ENCODE data around the gene ERLIN1. TPM values are rescaled to one million over a fixed set of nuclear protein-coding genes. Genes with fewer than 3 reads are reported as not detected.
A peak's percentile ranks its signal among the peaks of the same experiment; 100 is the strongest.

The ERLIN1 gene
- total RNA-seq (ENCODE audit: insufficient read depth, low replicate concordance): 15.6 TPM

DNA sequence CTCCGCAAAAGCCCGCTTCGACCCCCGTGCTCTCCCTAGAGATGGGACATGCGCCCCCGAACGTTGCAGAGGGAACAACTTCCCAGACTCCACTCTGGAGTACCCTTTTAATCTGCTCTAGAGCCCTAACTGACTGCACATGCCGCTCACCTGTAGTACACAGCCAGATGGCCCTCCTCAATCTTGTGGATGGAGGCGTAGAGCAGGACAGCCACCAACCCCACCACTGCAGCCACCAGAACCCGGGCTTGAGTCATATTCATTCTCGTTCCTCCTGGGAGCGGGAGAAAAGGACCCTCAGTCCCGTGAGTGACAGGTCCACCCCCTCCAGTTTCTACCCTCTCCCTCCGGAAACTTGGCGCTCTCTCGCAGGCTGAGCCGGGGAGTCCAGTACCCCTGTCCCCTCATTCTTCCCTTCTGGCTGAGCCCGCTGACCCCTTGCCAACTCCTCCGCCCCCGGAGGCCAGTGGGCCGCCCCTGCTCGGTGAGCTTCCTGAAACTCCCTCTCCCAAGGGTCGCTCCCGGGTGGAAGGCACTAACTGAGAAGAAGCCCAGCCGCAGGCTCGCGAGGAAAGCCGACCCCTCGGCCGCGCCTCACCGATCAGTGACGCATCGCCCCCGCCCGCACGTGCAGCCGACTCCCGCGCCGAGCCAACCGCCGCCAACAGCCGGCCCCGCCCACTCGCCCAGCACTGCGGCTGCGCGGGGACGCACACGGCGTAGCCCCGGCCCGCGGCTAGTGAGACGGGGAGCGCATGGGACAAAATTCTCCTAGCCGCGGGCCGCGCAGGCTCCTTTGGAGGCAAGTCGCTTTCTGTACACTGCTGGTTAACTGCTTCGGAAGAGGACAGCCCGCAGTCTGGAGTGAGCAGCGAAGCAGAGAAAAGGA is at the start of gene ERLIN1:
TSS of gene ERLIN1 (minus strand) at position 666 of the 889 bp plus-strand sequence. CDS start at position 263, 403 bp downstream.
- DNase-seq (ENCODE audit: low spot score): peak; percentile 95

GRCh38 chr10:100232101-100232500 is 46.3 kb upstream of the ERLIN1 start:
- peak; percentile 5 for DNase-seq (ENCODE audit: low spot score)

DNA sequence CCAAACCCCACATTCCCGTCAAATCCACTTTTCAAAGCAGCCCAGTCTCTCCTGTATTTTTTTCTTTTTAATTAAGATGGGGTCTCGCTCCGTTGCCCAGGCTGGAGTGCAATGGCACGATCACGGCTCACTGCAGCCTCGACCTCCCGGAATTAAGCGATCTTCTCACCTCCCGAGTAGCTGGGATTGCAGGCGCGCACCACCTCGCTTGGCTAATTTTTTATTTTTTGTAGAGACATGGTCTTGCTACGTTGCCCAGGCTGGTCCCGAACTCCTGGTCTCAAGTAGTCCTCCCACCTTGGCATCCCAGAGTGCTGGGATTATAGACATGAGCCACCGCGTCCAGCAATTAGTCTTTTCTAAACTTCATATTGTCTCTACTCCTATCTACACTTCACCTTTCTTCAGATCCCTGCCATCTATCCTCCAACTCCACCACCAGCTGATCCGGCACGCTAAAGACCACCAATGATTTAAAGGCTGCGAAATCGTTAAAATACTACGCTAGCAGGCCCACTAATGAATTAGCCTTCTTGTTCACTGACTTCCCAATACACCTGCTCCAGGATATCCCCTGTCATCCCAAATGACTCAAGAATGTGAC is 44.1 kb upstream of the ERLIN1 start:
- no peak for DNase-seq (ENCODE audit: low spot score)

DNA sequence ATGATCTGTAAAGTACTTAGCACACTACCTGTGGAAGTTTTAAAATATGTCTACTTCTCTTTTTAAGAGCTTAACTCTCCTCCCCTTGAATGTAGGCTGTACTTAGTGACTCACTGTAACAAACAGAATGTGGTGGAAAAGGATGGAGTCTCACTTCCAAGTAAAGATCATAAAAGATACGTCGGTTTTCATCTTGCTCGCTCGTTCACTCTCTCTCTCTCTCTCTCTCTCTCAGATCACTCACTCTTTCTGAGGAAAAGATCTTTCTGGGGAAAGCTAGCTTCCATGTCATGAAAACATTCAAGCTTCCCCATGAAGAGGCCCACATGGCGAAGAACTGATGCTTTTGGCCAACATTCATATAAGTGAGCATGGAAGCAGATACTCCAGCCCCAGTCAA is 38.0 kb upstream of the ERLIN1 start:
- DNase-seq (ENCODE audit: low spot score): no peak

GRCh38 chr10:100222529-100222928 is 36.7 kb upstream of the ERLIN1 start:
- no peak for DNase-seq (ENCODE audit: low spot score)

DNA sequence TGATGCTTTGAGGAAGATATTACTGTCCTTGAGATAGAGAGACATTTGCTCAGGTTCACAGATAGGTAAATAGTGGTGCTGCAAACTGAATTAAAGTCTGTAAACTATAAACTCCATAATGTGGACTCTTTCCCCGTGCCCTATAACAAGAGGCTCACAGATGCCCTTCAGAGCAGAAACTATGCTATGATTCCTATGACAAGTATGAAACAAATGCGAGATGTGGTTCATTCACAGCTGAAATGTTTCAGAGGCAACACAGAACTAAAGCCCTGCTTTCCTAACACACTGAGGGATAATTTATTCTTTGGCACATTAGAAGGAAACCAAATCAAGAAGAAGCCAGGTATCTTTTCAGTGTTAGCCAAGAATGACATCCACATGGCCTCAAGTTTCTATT is 30.2 kb upstream of the ERLIN1 start:
- no peak for DNase-seq (ENCODE audit: low spot score)

- no peak for DNase-seq (ENCODE audit: low spot score)
These were observed 23.5 kb upstream of the ERLIN1 start for GRCh38 chr10:100209303-100209702.

DNA sequence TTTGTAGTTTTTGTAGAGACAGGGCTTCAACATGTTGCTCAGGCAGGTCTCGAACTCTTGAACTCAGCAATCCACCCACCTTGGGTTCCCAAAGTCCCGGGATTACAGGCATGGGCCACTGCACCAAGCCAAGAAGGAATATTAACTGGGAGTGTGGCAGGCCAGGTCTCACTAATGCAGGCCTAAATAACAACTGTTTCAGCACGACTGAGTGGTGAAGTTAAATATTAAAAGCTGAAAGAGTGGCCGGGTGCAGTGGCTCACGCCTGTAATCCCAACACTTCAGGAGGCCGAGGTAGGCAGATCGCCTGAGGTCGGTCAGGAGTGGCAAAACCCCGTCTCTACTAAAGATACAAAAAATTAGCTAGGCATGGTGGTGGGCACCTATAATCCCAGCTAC is 22.4 kb upstream of the ERLIN1 start:
- no peak for DNase-seq (ENCODE audit: low spot score)

DNA sequence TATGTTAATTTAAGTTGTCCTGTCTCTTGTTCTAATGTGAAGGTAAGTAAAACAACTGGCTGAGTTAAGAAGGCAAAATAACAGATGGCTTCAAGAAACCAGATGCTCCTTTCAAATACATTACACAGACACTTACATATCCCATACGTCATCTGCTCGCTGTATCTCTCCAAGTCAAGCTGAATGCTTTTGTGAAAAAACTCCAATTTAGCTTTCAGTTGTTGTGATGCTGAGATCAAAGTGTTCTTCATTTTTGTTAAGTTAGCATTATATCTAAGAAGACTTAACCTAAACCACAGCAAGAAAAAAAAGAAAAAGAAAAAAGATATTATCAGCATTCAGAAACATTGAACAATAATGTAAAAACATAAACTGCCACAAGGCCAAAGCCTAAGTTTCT is 18.5 kb upstream of the ERLIN1 start:
- no peak for DNase-seq (ENCODE audit: low spot score)

DNA sequence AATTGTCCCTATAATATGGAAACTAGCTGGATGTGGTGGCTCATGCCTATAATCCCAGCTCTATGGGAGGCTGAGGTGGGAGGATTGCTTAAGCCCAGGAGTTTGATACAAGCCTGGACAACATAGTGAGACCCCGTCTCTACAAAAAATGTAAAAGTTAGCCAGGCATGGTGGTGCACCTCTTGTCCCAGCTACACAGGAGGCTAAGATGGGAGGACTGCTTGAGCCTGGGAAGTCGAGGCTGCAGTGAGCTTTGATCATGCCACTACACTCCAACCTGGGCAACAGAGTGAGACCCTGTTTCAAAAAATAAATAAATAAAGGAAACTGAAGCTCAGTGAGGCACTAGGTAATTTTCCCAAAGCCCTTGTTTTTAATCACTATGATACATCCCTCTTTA is 15.7 kb upstream of the ERLIN1 start:
- DNase-seq (ENCODE audit: low spot score): no peak

DNA sequence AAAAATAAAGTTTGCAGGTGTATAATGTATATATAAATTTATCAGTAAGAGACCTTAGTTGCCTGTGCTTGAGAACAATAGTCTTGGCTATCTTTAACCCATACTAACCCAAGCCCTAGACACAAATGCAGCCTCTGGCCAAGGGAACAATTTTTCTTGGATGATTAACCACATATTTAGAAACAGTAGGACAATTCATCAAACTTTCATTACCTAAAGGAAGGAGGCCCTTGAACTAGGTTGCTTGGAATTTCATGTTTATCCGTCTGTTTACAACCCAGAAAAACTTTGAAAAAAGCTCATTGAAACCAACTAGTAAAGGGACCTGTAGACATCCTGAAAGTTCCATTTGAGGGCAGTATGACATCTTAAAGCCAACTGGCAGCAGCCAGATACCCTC is 8.9 kb upstream of the ERLIN1 start:
- DNase-seq (ENCODE audit: low spot score): no peak

DNA sequence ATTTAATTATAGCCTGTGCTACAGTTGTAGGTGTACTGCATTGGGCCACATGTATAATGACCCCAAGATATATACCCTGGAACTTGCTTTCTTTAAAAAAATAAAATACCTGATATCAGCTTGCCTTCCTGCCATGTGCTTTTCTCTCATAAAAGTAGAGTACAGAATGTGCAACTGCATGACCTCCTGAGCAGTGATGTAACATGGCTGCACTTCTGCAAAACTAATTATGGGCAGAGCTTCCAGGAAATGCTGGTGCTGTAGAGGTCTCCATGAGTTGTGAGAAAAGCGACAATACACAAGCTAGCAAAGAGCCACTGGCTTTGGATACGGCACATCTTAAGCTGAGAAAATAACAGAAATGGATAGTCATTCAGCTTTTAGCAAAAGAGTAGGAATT is 6.5 kb upstream of the ERLIN1 start:
- peak; percentile 5 for DNase-seq (ENCODE audit: low spot score)

DNA sequence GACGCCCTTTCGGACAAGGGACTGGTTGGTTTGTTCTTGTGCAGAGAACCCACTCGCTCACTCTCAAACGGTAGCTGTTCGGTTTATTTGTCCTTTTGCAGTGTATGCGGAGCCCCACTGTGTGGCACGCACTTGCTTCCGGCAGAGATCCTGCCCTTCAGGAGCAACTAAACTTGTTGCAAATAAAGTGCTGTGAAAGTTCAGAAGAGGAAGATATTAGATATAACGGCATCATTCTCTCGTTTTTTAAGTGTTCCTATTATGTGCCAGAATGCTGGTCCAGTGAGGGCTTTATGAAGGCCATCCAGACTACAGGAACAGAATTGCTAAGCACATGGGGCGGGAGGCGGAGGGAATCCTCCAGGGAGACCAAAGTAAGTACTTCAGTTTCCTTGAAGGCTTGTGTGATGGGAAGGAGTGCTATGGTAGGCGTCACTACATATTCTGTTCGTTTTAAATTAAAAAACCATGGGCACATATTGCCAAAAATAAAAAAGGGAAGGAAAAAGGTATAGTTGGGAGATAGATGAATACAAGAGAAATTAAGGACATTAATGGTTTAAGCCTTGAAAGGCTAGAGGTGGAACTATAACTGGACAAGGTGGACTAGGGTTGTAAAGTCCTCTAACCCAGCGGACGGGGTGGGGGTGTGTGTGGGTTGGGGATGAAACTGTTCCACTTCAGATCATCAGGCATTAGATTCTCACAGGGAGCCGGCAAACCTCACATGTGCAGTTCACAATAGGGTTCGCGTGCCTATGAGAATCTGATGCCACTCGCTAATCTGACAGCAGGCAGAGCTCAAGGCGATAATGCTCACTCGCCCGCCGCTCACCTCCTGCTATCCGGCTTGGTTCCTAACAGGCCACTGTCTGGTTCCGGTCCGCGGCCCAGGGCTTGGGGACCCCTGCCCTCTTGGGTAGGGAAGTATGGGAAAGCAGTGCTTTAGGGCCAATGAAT is 704 bp upstream of the ERLIN1 start:
- DNase-seq (ENCODE audit: low spot score): no peak

DNA sequence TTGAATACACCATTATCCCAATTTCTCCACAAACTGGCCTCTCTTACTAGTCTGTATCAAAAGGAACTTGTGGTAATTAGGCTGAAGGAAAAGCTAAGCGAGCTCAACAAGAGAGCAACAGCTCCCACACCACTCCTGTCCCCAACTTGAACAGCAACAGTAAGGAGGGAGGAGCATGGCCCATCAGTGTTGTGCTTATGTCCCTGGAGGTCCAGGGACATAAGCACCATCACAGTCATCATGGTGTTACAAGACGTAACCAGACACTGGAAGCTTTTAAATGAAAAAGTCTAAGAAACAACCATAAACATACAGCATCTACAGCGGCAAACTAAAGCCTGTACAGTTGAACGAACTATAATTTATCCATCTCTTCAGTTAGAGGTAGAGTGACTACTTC is 989 bp downstream of the ERLIN1 start:
- DNase-seq (ENCODE audit: low spot score): peak; percentile 19

DNA sequence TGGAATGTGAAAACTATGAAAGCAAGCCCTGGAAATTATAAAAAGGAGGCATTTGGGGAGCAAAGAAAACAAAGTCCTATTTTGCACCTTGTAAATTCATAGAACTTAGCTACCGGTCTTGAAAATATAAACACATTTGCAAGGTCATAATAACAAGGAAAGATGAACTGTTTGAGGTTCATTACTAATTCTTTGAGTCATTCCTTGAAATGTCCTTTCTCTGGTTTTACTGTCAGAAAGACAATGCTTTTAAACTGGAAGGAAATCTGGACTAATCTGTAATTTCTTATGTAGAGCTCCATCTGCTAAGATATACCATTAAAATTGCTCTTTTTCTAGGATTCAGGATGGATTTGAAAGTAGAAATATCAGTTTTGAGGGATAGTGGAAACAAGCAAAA is 1.4 kb downstream of the ERLIN1 start:
- DNase-seq (ENCODE audit: low spot score): no peak

GRCh38 chr10:100183481-100183880 is 2.3 kb downstream of the ERLIN1 start:
- DNase-seq (ENCODE audit: low spot score): peak; percentile 2

DNA sequence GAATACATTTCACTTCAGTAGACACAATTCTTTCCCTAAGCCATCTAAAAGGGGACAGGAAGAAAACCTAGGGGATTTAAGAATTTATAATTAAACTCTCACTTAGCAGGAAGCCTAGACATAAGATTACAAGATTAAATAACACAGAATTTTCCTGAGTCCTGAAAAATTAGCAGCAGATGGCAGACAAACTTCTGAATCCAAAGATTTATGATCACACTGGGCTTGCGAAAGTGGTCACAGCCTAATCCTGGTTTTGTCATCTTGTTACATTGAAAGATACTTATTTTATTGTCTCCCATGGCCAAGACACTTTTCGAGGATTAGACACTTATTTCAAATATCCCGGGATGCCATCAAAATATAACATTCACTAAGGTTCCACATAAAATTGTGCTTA is 2.9 kb downstream of the ERLIN1 start:
- no peak for DNase-seq (ENCODE audit: low spot score)

GRCh38 chr10:100182281-100182680 is 3.5 kb downstream of the ERLIN1 start:
- DNase-seq (ENCODE audit: low spot score): no peak

DNA sequence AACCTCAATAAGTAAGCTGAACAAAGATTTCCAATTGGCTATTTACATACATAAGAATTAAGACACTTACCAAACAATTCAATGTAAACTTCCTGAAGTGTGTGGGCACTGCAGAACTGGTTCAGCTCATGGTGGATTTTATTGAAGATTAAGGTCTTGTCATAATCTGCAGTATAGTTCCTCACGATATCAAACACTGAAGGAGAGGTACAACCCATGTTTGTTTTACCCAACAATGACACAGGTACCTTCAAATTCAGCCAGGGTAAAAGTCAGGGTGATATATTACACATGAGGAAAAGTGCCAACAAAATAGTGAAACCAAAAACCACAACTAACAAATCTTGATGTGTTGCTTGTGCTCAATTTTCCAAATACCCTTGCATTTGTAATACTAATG is 10.0 kb downstream of the ERLIN1 start:
- DNase-seq (ENCODE audit: low spot score): no peak

- no peak for DNase-seq (ENCODE audit: low spot score)
These were observed 10.8 kb downstream of the ERLIN1 start for GRCh38 chr10:100174699-100175677.

- no peak for DNase-seq (ENCODE audit: low spot score)
These were observed 12.8 kb downstream of the ERLIN1 start for GRCh38 chr10:100173035-100173434.

Measured in umbilical cord (tissue), 2 donors.